Measurements from ENCODE around the gene BRF1.

The BRF1 gene

GRCh38 chr14:105218611-105219010 lies 82.2 kb downstream of the BRF1 start:
- no peak overlapping the region for H3K27ac ChIP-seq
- TF ChIP-seq ZFX (IDR thresholded peaks at IDR 0.05) = no peak
- TF ChIP-seq CTCF (conservative IDR thresholded peaks at IDR 0.05) = no peak

GRCh38 chr14:105217774-105218173 lies 83.0 kb downstream of the BRF1 start:
- no peak overlapping the region for H3K27ac ChIP-seq
- TF ChIP-seq ZFX (IDR thresholded peaks at IDR 0.05) (no peak), CTCF (conservative IDR thresholded peaks at IDR 0.05) (no peak)

- TF ChIP-seq ZFX (IDR thresholded peaks at IDR 0.05) = no peak
- TF ChIP-seq CTCF (conservative IDR thresholded peaks at IDR 0.05) = no peak
These were observed 84.1 kb downstream of the BRF1 start for GRCh38 chr14:105216490-105217247.

GRCh38 chr14:105215602-105216001 lies 85.2 kb downstream of the BRF1 start:
- TF ChIP-seq ZFX (IDR thresholded peaks at IDR 0.05) = no peak
- TF ChIP-seq CTCF (conservative IDR thresholded peaks at IDR 0.05) = no peak
- H3K27ac ChIP-seq = no peak overlapping the region

More at GRCh38 chr14:105216490-105217247, 84.1 kb downstream of the BRF1 start:
- H3K27ac ChIP-seq = no peak overlapping the region

GRCh38 chr14:105214324-105214915 lies 86.4 kb downstream of the BRF1 start:
- H3K27ac ChIP-seq = no peak overlapping the region
- TF ChIP-seq CTCF (conservative IDR thresholded peaks at IDR 0.05) = no peak
- no peak for TF ChIP-seq ZFX (IDR thresholded peaks at IDR 0.05)

GRCh38 chr14:105213361-105213760 lies 87.4 kb downstream of the BRF1 start:
- TF ChIP-seq CTCF (conservative IDR thresholded peaks at IDR 0.05) (no peak), ZFX (IDR thresholded peaks at IDR 0.05) (no peak)
- no peak overlapping the region for H3K27ac ChIP-seq

GRCh38 chr14:105212541-105213300 lies 88.1 kb downstream of the BRF1 start:
- H3K27ac ChIP-seq = no peak overlapping the region
- TF ChIP-seq ZFX (IDR thresholded peaks at IDR 0.05) = no peak
- no peak for TF ChIP-seq CTCF (conservative IDR thresholded peaks at IDR 0.05)
